HL-60 (cell line): Measurements from ENCODE around the gene MYO7A.

Experiments used
- CTCF ChIP-seq: IDR thresholded peaks from one replicate; pipeline ENCODE4 v1.5.1; 2011; ENCODE audit warnings: low read length, control low read depth, inconsistent platforms; ENCODE audit not compliant: insufficient read depth
- GABPA ChIP-seq: IDR thresholded peaks from 2 replicates; pipeline ENCODE4 v1.6.1; 2012; ENCODE audit warnings: low read depth
- REST ChIP-seq: IDR thresholded peaks from 2 replicates; pipeline ENCODE4 v1.6.1; 2012; ENCODE audit warnings: low read depth; ENCODE audit not compliant: insufficient replicate concordance

GRCh38 chr11:77088236-77089003, 39.6 kb upstream of the MYO7A start:
- TF ChIP-seq CTCF = no peak
- no peak for TF ChIP-seq GABPA
- no peak for TF ChIP-seq REST
